Mucosa of rectum (tissue), 2 donors: Measurements from ENCODE around the gene GIGYF1.
"Not testable (repeated sequence)": the region's sequence is repeated elsewhere in the genome, so short reads cannot be mapped to it uniquely, and the experiment has no call there.

Source experiments
- H3K27ac ChIP-seq, 2 donors: one replicate each; pipeline ENCODE4 v1.7.0; 2013; ENCODE audit warnings: inconsistent platforms in 2 of 2, low read depth in 2 of 2, low read length in 2 of 2
- H3K27me3 ChIP-seq, 2 donors: one replicate each; pipeline ENCODE4 v1.7.0; 2013; ENCODE audit warnings: low read length in 2 of 2; ENCODE audit not compliant: control insufficient read depth in 2 of 2, insufficient read depth in 2 of 2
- H3K36me3 ChIP-seq, 2 donors: one replicate each; pipeline ENCODE4 v1.7.0; 2013; ENCODE audit warnings: low read length in 2 of 2; ENCODE audit not compliant: control insufficient read depth in 2 of 2, insufficient read depth in 2 of 2
- H3K4me1 ChIP-seq, 2 donors: one replicate each; pipeline ENCODE4 v1.7.0; 2013; ENCODE audit warnings: low read length in 2 of 2, mild to moderate bottlenecking in 1 of 2; ENCODE audit not compliant: control insufficient read depth in 2 of 2, insufficient read depth in 2 of 2
- H3K4me3 ChIP-seq, 2 donors: one replicate each; pipeline ENCODE4 v1.7.0; 2013; ENCODE audit warnings: low read length in 2 of 2
- H3K9ac ChIP-seq, 2 donors: one replicate each; pipeline ENCODE4 v1.7.0; 2013; ENCODE audit warnings: low read length in 2 of 2, low read depth in 1 of 2, mild to moderate bottlenecking in 1 of 2
- H3K9me3 ChIP-seq, 2 donors: one replicate each; pipeline ENCODE4 v1.7.0; 2013; ENCODE audit warnings: low read length in 2 of 2; ENCODE audit not compliant: control insufficient read depth in 2 of 2
- donor health status: healthy.
- donor health status: Normal muscosa, but diverticular disease.

The GIGYF1 gene

GRCh38 chr7:100694098-100694745 is at the start of gene GIGYF1:
Gene GIGYF1, minus strand, starts transcription at chr7:100694250. Its CDS starts 6,012 bp downstream, at chr7:100688238.
- H3K4me1 ChIP-seq, result peaks cover 16 to 19% of the 10 kb centered on the region in 2 donors
- peak within 1 kb of the TSS; percentile 59 to 81 for H3K4me3 ChIP-seq
- H3K36me3 ChIP-seq, result no peaks in the 10 kb centered on the region
- peak within 1 kb of the TSS in 1 of 2 donors; percentile 32 for H3K27ac ChIP-seq
- H3K9me3 ChIP-seq, result no peaks in the 10 kb centered on the region
- H3K27me3 ChIP-seq, result peaks cover 0 to 4% of the 10 kb centered on the region in 2 donors
- H3K9ac ChIP-seq, result peak within 1 kb of the TSS; percentile 70 to 75

- Histone ChIP-seq H3K4me1 (no peaks in the 10 kb centered on the region), H3K9ac (no peak overlapping the region), H3K27me3 (no peaks in the 10 kb centered on the region), H3K9me3 (no peaks in the 10 kb centered on the region), H3K36me3 (no peaks in the 10 kb centered on the region), H3K27ac (no peak overlapping the region), H3K4me3 (no peak overlapping the region)
These were observed 45.9 kb upstream of the GIGYF1 start for GRCh38 chr7:100739934-100740333.

- no peaks in the 10 kb centered on the region for H3K4me1 ChIP-seq
- no peak overlapping the region for H3K9ac ChIP-seq
- H3K27me3 ChIP-seq, result no peaks in the 10 kb centered on the region
- no peak overlapping the region for H3K4me3 ChIP-seq
- H3K36me3 ChIP-seq, result no peaks in the 10 kb centered on the region
- no peak overlapping the region for H3K27ac ChIP-seq
- H3K9me3 ChIP-seq, result no peaks in the 10 kb centered on the region
These were observed 42.6 kb upstream of the GIGYF1 start for GRCh38 chr7:100736671-100737070.

GRCh38 chr7:100735730-100736129 is 41.7 kb upstream of the GIGYF1 start:
- Histone ChIP-seq H3K27me3 (no peaks in the 10 kb centered on the region), H3K36me3 (no peaks in the 10 kb centered on the region), H3K27ac (no peak overlapping the region), H3K4me1 (no peaks in the 10 kb centered on the region), H3K9me3 (no peaks in the 10 kb centered on the region), H3K9ac (no peak overlapping the region), H3K4me3 (no peak overlapping the region)

- no peak overlapping the region for H3K27ac ChIP-seq
- no peaks in the 10 kb centered on the region for H3K9me3 ChIP-seq
- H3K4me1 ChIP-seq, result no peaks in the 10 kb centered on the region
- H3K27me3 ChIP-seq, result no peaks in the 10 kb centered on the region
- H3K36me3 ChIP-seq, result no peaks in the 10 kb centered on the region
- no peak overlapping the region for H3K4me3 ChIP-seq
- no peak overlapping the region for H3K9ac ChIP-seq
These were observed 38.0 kb upstream of the GIGYF1 start for GRCh38 chr7:100731937-100732636.

GRCh38 chr7:100730136-100730800 is 36.2 kb upstream of the GIGYF1 start:
- Histone ChIP-seq H3K9ac (no peak overlapping the region), H3K27ac (no peak overlapping the region), H3K36me3 (no peaks in the 10 kb centered on the region), H3K4me3 (no peak overlapping the region), H3K4me1 (peaks cover 0 to 2% of the 10 kb centered on the region in 2 donors), H3K27me3 (no peaks in the 10 kb centered on the region), H3K9me3 (no peaks in the 10 kb centered on the region)

GRCh38 chr7:100728196-100728595 is 34.1 kb upstream of the GIGYF1 start:
- Histone ChIP-seq H3K9ac (no peak overlapping the region), H3K27ac (no peak overlapping the region), H3K36me3 (no peaks in the 10 kb centered on the region), H3K4me3 (no peak overlapping the region), H3K9me3 (no peaks in the 10 kb centered on the region), H3K4me1 (peaks cover 0 to 5% of the 10 kb centered on the region in 2 donors), H3K27me3 (peaks cover 0 to 11% of the 10 kb centered on the region in 2 donors)

- Histone ChIP-seq H3K27me3 (peaks cover 5 to 14% of the 10 kb centered on the region in 2 donors), H3K4me1 (peaks cover 0 to 5% of the 10 kb centered on the region in 2 donors), H3K27ac (peak overlapping the region; percentile 16 to 29), H3K36me3 (no peaks in the 10 kb centered on the region), H3K4me3 (no peak overlapping the region), H3K9me3 (no peaks in the 10 kb centered on the region), H3K9ac (no peak overlapping the region)
These were observed 33.1 kb upstream of the GIGYF1 start for GRCh38 chr7:100726996-100727761.

- not testable (repeated sequence) for H3K9me3 ChIP-seq, H3K4me1 ChIP-seq, H3K27ac ChIP-seq, H3K4me3 ChIP-seq, H3K9ac ChIP-seq, H3K36me3 ChIP-seq
- peaks cover 29 to 33% of the 10 kb centered on the region in 2 donors for H3K27me3 ChIP-seq
These were observed 30.3 kb upstream of the GIGYF1 start for GRCh38 chr7:100724364-100724763.
